Measurements from ENCODE around the gene GARNL3. TPM values are rescaled to one million over a fixed set of nuclear protein-coding genes. Genes with fewer than 3 reads are reported as not detected.

GARNL3 gene
- total RNA-seq, 1 donor from 2014 or later: 31.4 TPM

- no peak for TF ChIP-seq POLR2AphosphoS5 (IDR thresholded peaks at IDR 0.05; ENCODE audit: insufficient read depth in 1 of 2, low read depth in 1 of 2)
- TF ChIP-seq POLR2A (IDR thresholded peaks at IDR 0.05): no peak
- TF ChIP-seq, protein P1, sequence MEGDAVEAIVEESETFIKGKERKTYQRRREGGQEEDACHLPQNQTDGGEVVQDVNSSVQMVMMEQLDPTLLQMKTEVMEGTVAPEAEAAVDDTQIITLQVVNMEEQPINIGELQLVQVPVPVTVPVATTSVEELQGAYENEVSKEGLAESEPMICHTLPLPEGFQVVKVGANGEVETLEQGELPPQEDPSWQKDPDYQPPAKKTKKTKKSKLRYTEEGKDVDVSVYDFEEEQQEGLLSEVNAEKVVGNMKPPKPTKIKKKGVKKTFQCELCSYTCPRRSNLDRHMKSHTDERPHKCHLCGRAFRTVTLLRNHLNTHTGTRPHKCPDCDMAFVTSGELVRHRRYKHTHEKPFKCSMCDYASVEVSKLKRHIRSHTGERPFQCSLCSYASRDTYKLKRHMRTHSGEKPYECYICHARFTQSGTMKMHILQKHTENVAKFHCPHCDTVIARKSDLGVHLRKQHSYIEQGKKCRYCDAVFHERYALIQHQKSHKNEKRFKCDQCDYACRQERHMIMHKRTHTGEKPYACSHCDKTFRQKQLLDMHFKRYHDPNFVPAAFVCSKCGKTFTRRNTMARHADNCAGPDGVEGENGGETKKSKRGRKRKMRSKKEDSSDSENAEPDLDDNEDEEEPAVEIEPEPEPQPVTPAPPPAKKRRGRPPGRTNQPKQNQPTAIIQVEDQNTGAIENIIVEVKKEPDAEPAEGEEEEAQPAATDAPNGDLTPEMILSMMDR (IDR thresholded peaks at IDR 0.05): no peak
- peaks cover 18% of the 10 kb centered on the region for H3K4me1 ChIP-seq
- H3K27ac ChIP-seq: no peak overlapping the region
- no peaks in the 10 kb centered on the region for H3K27me3 ChIP-seq
- no peak for DNase-seq (ENCODE audit: extremely low spot score in 2 of 2)
- no peaks in the 10 kb centered on the region for H3K9me3 ChIP-seq
- no peaks in the 10 kb centered on the region for H3K36me3 ChIP-seq
- intact Hi-C loops (cut with DNase I): loop anchor here (10.0 kb wide), 1 partner anchor 105 kb away; no protein-coding TSS in a partner anchor
- H3K4me3 ChIP-seq: no peak overlapping the region
Observed at GRCh38 chr9:127229691-127230417, 34.7 kb upstream of the GARNL3 start.

DNA sequence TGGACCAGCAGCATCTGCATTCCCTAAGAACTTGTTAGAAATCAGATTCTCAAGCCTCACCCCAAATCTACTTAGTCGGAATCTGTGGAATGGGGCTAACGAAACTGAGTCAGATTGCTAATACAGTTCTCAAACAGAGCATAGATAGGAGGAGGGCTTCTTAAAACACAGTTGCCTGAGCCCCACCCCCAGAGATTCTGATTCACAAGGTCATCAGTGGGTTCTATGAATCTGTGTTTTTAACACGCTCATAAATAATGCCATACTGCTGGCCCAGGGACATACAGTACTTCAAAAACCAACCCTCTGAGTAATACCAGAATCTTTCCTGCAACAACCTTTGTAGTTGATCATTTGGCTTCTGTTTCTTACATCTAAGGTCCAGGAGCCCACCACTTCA lies 32.9 kb upstream of the GARNL3 start:
- H3K36me3 ChIP-seq: no peaks in the 10 kb centered on the region
- DNase-seq (ENCODE audit: extremely low spot score in 2 of 2): no peak
- no peak overlapping the region for H3K4me3 ChIP-seq
- intact Hi-C loops (cut with DNase I): no loop called here
- H3K9me3 ChIP-seq: no peaks in the 10 kb centered on the region
- no peak overlapping the region for H3K27ac ChIP-seq
- H3K4me1 ChIP-seq: peaks cover 8% of the 10 kb centered on the region
- no peaks in the 10 kb centered on the region for H3K27me3 ChIP-seq
- TF ChIP-seq, protein P1 (IDR thresholded peaks at IDR 0.05): no peak
- TF ChIP-seq POLR2AphosphoS5 (IDR thresholded peaks at IDR 0.05; ENCODE audit: insufficient read depth in 1 of 2, low read depth in 1 of 2) (no peak), POLR2A (IDR thresholded peaks at IDR 0.05) (no peak)

DNA sequence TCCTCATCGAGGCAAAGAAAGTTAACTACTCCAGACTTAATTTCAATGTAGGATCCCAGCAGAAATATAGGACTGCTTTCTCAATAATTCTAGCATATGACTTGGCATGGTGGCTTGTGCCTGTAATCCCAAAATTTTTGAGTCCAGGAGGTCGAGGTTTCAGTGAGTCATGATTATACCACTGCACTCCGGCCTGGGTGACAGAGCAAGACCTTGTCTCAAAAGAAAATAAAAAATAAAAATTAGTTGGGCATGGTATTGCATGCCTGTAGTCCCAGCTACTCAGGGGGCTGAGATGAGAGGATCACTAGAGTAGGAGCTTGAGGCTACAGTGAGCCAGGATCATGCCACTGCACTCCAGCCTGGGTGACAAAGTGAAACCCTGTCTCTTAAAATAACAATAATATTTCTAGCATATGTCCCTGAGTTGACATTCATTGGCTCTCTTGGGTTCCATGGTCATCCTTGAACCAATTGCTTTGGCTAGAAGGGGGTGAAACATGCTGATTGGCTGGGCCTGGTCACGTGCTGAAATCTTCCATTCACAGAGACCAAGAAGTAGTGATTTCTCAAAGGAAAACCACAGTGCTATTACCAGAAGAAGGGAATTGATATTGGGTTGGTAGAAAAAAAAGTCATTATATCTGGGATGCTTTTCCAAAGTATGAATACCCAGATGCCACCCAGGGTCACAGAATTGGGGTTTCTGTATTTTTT lies 31.6 kb upstream of the GARNL3 start:
- Histone ChIP-seq H3K4me1 (peaks cover 5% of the 10 kb centered on the region), H3K36me3 (no peaks in the 10 kb centered on the region), H3K27me3 (no peaks in the 10 kb centered on the region), H3K9me3 (no peaks in the 10 kb centered on the region), H3K4me3 (no peak overlapping the region), H3K27ac (no peak overlapping the region)
- DNase-seq (ENCODE audit: extremely low spot score in 2 of 2): no peak
- TF ChIP-seq POLR2A (IDR thresholded peaks at IDR 0.05) (no peak), POLR2AphosphoS5 (IDR thresholded peaks at IDR 0.05; ENCODE audit: insufficient read depth in 1 of 2, low read depth in 1 of 2) (no peak)
- TF ChIP-seq, protein P1 (IDR thresholded peaks at IDR 0.05): no peak
- intact Hi-C loops (cut with DNase I): no loop called here

GRCh38 chr9:127233550-127233949 lies 31.0 kb upstream of the GARNL3 start:
- Histone ChIP-seq H3K27me3 (no peaks in the 10 kb centered on the region), H3K4me1 (peaks cover 5% of the 10 kb centered on the region), H3K27ac (no peak overlapping the region), H3K36me3 (no peaks in the 10 kb centered on the region), H3K9me3 (no peaks in the 10 kb centered on the region), H3K4me3 (no peak overlapping the region)
- TF ChIP-seq POLR2AphosphoS5 (IDR thresholded peaks at IDR 0.05; ENCODE audit: insufficient read depth in 1 of 2, low read depth in 1 of 2) (no peak), POLR2A (IDR thresholded peaks at IDR 0.05) (no peak)
- TF ChIP-seq, protein P1 (IDR thresholded peaks at IDR 0.05): no peak
- intact Hi-C loops (cut with DNase I): no loop called here
- peak in 1 of 2 donors; percentile 25 for DNase-seq (ENCODE audit: extremely low spot score in 2 of 2)

DNA sequence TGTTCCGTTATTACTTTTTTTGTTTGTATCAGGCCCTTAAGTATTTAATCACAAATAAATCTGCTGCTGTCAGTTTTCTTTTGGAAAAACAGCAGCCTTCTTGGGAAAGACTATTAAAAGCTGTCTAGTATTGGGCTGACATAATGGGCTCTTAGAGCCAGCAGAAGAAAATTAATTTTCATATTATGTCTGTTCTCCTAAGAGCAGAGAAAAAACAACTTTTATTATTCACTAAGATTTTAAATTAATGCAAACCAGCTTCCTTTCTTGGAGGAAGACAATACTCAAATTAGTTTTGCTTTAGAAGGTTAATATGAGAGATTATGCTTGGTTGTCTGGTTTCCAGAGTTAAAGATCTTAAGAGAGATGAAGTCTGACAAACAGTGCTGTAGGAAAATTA lies 30.6 kb upstream of the GARNL3 start:
- Histone ChIP-seq H3K4me1 (peaks cover 5% of the 10 kb centered on the region), H3K9me3 (no peaks in the 10 kb centered on the region), H3K4me3 (no peak overlapping the region), H3K27me3 (no peaks in the 10 kb centered on the region), H3K36me3 (no peaks in the 10 kb centered on the region), H3K27ac (no peak overlapping the region)
- TF ChIP-seq, protein P1 (IDR thresholded peaks at IDR 0.05): no peak
- TF ChIP-seq POLR2AphosphoS5 (IDR thresholded peaks at IDR 0.05; ENCODE audit: insufficient read depth in 1 of 2, low read depth in 1 of 2) (no peak), POLR2A (IDR thresholded peaks at IDR 0.05) (no peak)
- DNase-seq (ENCODE audit: extremely low spot score in 2 of 2): no peak
- intact Hi-C loops (cut with DNase I): no loop called here

All from vagina (tissue), 2 donors.